ENCODE data around the gene SERPINA12. TPM values are rescaled to one million over a fixed set of nuclear protein-coding genes. Genes with fewer than 3 reads are reported as not detected.
"Not testable (repeated sequence)": the region's sequence is repeated elsewhere in the genome, so short reads cannot be mapped to it uniquely, and the experiment has no call there.

Gene SERPINA12
- total RNA-seq, 1 donor from 2014 or later, result not detected

- DNase-seq, result no peak
Measured at GRCh38 chr14:94538070-94538740, 28.9 kb upstream of the SERPINA12 start.

- no peak for DNase-seq
Measured at GRCh38 chr14:94536836-94537235, 27.6 kb upstream of the SERPINA12 start.

- no peak for DNase-seq
Measured at GRCh38 chr14:94535506-94535905, 26.2 kb upstream of the SERPINA12 start.

GRCh38 chr14:94532447-94532846, 23.2 kb upstream of the SERPINA12 start:
- DNase-seq, result no peak

GRCh38 chr14:94531187-94531586, 21.9 kb upstream of the SERPINA12 start:
- DNase-seq, result no peak

GRCh38 chr14:94524093-94524492, 14.8 kb upstream of the SERPINA12 start:
- no peak for DNase-seq

DNA sequence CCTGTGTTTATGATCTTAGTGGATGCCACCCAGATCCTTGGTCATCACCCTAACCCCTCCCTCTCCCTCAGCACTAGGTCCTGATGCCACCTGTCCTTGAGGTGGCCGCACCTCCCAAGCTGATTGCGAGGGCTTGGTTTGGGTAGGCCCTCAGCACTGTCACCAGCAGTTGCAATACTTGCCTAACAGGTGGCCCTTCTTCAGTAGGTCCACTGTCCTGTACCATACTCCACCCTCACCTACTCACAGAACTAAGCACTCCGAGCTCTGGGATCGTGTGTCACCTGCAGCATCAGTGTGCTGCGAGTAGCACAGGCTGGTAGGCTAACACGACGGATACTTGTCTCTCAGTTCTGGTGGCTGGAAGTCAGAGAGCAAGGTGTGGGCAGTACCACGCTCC, 14.0 kb upstream of the SERPINA12 start:
- DNase-seq, result no peak

DNA sequence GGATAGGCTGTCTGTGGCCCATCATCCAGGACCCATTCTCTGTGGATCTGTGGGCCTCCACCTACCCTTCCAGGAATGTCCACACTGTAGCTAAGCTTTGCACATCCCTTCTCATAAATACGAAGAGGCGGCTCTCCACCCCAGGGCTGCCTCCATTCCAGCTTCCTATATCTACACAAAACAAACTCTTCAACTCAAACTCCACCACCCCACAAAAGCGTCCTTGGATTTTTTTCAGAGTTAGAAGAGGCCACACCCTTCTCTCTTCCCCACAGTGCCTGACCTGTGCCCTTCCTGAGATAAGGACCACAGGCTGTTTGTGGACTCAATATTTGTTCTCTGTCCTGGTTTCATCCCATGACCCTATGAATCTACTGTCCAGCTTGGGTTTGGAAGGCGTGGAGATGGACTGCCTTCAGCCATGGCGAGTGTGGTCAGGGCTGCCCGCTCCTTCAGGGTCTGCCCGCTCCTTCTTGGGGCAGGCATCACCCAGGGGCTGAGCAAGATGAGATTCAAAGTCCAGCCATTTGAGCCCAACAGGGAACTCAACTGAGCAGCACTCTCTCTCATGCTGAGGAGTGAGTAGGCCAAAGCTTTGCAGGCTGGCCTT, 13.0 kb upstream of the SERPINA12 start:
- no peak for DNase-seq

DNA sequence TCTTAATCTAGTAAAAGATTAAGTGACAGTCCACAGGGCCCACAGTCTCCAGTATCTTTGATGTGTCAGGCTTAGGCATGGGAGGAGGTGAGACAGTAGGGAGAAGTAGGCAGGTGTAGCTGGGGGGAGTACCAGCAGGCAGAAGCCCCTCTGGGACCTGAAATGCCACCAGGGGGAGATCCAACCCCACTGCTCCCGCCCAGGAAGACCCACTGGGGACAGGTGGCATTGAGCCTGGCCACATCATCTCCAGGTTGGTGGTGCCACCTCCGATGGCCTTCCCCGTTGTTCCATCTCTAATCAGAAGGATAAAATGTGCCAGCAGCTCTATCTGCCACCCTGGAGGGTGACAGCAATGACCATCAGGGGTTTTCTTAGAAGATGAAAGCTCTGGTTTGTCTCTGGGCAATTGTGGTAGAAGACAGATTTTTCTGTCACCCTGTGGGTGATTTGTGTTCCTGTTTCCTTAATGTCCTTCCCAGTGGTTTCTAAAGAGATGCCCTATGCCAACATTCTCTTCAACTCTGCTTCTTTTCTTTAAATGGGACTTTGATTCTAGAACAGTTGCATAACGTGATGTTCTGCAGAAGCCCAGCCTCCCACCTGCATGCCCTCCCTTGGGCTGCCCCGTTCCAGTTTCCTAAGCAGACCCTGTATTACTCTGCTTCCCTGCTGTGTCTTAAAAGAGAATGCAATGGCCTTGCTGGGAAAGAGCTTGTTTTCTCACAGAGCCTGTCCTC, 12.3 kb upstream of the SERPINA12 start:
- DNase-seq, result no peak

DNA sequence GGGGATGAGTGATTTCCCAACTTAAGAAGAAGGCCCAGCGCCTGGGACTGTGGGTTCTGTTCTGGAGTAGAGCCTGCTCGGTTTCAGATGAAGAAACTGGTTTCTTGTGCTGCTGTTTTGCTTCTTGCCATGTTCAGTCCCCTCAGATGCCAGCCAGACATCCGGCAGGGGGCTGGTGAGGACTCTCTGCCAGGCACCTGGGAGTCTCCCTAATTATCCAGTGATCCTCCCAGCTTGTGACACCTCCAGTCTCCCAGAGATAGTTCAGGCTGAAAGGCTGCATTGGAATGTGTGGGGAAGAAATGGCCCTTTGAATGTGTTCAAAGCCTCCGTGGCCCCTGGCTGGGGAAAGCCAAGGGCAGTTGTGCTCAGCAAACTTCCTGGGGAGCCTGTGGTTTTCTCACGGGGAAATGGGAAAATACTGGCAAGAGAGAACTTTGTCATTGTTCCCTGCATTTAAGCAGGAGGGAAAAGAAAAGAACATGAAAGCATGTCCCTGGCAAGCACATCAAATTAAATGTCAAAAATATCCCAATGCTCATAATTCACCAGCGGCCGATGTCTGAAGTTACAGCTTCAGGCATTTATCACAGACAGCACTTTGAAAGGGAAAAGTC, 8.5 kb upstream of the SERPINA12 start:
- DNase-seq, result peak; percentile 16

- no peak for DNase-seq
Measured at GRCh38 chr14:94517248-94517640, 8.0 kb upstream of the SERPINA12 start.

- DNase-seq, result no peak
Measured at GRCh38 chr14:94515856-94516255, 6.6 kb upstream of the SERPINA12 start.

GRCh38 chr14:94515426-94515825, 6.2 kb upstream of the SERPINA12 start:
- DNase-seq, result no peak

DNA sequence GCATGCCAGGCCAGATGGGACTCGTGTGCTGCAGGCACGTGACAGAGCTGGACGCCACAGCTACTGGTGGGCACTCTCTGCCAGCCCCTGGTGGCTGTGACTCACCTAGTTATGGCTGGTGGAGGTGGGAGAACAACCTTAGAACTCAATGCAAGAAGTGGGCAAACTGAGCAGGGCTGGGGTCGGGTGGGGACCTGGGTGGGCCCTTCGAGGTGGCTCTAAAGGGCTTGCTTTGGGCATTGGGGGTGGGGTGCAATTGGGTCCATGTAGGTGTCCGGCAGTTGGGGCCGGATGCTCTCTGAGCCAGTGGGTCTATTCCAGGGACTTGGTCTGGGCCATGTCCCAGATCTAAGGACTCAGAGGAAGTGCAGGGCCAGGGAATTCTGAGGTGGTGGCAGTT, 5.1 kb upstream of the SERPINA12 start:
- DNase-seq, result no peak

- not testable (repeated sequence) for DNase-seq
Measured at GRCh38 chr14:94510481-94510880, 1.2 kb upstream of the SERPINA12 start.

- DNase-seq, result no peak
Measured at GRCh38 chr14:94505641-94506040, 3.6 kb downstream of the SERPINA12 start.

DNA sequence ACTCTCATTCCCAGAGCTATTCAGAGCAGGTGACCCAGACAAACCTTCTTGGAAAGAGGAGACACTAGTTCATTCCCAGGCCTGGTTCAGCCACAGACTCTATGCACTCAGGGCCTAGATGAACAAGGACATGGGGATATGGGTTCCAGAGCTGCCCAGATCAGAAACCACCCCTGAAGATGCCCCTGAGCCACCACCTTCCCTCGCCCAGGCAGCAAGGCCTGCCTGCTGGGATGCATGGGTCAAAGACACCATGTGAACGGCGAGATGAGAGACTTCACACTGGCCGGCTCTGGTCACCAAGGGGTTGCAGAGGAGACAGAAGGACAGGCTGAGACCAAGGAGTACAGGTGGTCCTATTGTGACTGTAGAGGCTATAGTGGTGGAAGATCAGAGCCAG, 4.1 kb downstream of the SERPINA12 start:
- no peak for DNase-seq

DNA sequence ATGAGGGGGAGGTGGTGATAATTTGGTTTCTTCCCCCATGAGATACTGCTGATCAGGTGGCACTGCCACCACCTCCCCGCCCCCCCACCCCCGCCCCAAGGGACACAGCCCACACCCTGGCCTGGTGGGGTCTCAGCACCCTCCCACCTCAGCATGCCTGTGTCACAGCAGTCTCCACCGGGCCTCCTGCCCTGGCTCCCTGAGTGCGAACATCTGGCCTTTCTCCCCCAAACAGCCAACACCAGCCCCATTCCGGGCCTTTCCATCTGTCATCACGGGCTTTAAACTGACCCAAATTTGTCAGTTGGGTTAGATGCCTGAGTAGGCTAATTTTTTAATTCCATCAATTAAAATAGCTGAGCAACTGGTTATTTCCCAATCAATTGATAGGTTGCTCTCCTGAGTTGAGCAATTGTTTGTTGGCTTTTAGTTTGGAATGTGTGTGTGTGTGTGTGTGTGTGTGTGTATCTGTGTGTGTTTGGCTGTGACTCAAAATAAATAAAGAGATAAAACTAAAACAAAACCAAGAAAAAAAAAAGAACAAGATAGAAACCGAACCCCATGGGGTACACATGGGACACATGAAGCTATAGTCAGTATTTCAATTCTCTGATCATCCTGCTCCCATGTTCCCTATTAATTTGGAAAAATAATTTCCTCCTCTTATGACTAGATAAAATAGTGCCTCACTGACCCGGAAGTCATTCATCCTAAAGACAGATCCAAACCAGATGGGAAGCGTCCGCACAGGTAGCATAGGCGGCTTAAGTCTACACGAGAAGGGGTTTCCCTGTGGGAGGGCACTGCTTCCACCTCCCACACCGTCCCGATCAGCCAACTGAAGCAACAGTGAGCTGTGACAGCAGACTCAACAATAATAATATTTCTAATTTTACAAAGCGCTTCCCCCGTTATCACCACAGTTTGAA, 7.4 kb downstream of the SERPINA12 start:
- DNase-seq, result no peak

GRCh38 chr14:94500264-94500663, 9.0 kb downstream of the SERPINA12 start:
- DNase-seq, result no peak

GRCh38 chr14:94499673-94500072, 9.6 kb downstream of the SERPINA12 start:
- DNase-seq, result no peak

DNA sequence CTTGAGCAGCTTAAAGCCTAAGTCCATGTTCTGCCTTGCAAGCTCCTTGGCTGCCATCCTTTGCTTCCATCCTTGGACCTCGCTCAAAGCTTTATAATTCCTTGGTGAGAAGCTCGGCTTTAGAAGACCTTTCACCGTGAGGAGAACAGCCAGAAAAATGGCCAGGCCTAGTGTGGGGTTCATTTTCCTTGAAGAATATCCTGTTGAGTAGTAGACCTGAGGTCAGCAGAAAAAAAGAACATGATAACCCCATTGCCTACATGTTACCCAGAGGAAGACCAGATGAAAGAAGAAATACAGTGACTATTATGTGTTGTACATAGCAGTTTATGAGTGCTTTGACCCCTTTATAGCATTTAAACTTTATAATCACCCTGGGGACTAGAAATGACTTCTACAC, 11.1 kb downstream of the SERPINA12 start:
- DNase-seq, result no peak

GRCh38 chr14:94494085-94494484, 15.2 kb downstream of the SERPINA12 start:
- no peak for DNase-seq
